Kidney epithelial cell (primary cell): Measurements from ENCODE around the gene ADCYAP1R1. TPM values are rescaled to one million over a fixed set of nuclear protein-coding genes. Genes with fewer than 3 reads are reported as not detected.

Experiments used
- DNase-seq: peaks from one replicate; pipeline ENCODE4 v3.0.0-alpha.2; 2010; ENCODE audit warnings: low read depth
- H3K27me3 ChIP-seq: 2 replicates; pipeline ENCODE4 v1.6.0; 2011; ENCODE audit warnings: low read length; ENCODE audit not compliant: control insufficient read depth, insufficient read depth
- H3K36me3 ChIP-seq: 2 replicates; pipeline ENCODE4 v1.5.1; 2011; ENCODE audit warnings: low read length; ENCODE audit not compliant: control insufficient read depth, insufficient read depth
- H3K4me3 ChIP-seq: 2 replicates; pipeline ENCODE4 v1.5.1; 2011; ENCODE audit warnings: low read depth, mild to moderate bottlenecking, control low read depth, low read length
- total RNA-seq: library from RNA; depleted of rRNA; stranded (reverse); fragments of >200 nt; gene quantifications from 2 replicates; pipeline ENCODE4 v1.2.3, GENCODE V29; 2015
- TF ChIP-seq, protein P1 (sequence below): IDR thresholded peaks from 2 replicates; pipeline ENCODE4 v1.5.1; 2011; ENCODE audit warnings: mild to moderate bottlenecking, moderate library complexity, low read length, control low read depth, inconsistent platforms; ENCODE audit not compliant: insufficient read depth, poor library complexity, severe bottlenecking

The ADCYAP1R1 gene
- total RNA-seq, 1 donor from 2014 or later = not detected

GRCh38 chr7:31065021-31065593 is 13.0 kb downstream of the ADCYAP1R1 start:
- no peak for DNase-seq
- TF ChIP-seq, protein P1, sequence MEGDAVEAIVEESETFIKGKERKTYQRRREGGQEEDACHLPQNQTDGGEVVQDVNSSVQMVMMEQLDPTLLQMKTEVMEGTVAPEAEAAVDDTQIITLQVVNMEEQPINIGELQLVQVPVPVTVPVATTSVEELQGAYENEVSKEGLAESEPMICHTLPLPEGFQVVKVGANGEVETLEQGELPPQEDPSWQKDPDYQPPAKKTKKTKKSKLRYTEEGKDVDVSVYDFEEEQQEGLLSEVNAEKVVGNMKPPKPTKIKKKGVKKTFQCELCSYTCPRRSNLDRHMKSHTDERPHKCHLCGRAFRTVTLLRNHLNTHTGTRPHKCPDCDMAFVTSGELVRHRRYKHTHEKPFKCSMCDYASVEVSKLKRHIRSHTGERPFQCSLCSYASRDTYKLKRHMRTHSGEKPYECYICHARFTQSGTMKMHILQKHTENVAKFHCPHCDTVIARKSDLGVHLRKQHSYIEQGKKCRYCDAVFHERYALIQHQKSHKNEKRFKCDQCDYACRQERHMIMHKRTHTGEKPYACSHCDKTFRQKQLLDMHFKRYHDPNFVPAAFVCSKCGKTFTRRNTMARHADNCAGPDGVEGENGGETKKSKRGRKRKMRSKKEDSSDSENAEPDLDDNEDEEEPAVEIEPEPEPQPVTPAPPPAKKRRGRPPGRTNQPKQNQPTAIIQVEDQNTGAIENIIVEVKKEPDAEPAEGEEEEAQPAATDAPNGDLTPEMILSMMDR = no peak
- Histone ChIP-seq H3K4me3 (no peak overlapping the region), H3K27me3 (no peaks in the 10 kb centered on the region), H3K36me3 (no peaks in the 10 kb centered on the region)

- Histone ChIP-seq H3K27me3 (no peaks in the 10 kb centered on the region), H3K36me3 (no peaks in the 10 kb centered on the region), H3K4me3 (no peak overlapping the region)
- DNase-seq = no peak
- TF ChIP-seq, protein P1 = no peak
These were observed 13.7 kb downstream of the ADCYAP1R1 start for GRCh38 chr7:31065840-31066239.

DNA sequence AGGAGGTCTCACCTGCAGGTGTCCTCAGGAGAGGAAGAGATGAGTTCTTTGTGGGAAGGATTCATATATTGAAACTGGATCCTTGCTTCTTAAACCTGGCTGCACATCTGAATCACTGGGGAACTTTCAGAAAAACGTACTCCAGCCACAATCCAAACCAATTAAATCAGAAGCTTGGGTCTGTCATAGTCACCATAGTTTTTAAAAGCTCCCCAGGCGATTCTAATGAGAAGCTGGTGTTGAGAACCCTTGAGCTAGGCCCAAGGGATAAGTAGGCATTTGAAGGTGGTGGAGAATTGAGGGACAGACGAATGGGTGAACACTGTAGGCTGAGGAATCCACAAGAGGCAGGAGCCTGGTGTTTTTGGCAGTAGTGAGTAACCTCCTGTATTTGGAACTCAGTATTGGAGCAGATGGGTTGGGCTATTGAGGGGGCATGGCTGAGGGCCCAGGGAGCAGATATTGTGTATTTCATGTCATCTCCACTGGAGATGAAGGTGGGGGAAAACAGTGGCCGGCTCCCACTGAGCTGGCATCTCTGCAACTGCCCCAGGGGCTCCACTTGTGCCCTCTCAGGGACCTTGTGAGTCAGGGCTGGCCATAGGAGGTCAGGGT is 14.5 kb downstream of the ADCYAP1R1 start:
- DNase-seq = no peak
- TF ChIP-seq, protein P1 = no peak
- no peaks in the 10 kb centered on the region for H3K27me3 ChIP-seq
- H3K4me3 ChIP-seq = no peak overlapping the region
- no peaks in the 10 kb centered on the region for H3K36me3 ChIP-seq

GRCh38 chr7:31067491-31067890 is 15.4 kb downstream of the ADCYAP1R1 start:
- DNase-seq = no peak
- Histone ChIP-seq H3K27me3 (no peaks in the 10 kb centered on the region), H3K4me3 (no peak overlapping the region), H3K36me3 (no peaks in the 10 kb centered on the region)
- TF ChIP-seq, protein P1 = no peak

DNA sequence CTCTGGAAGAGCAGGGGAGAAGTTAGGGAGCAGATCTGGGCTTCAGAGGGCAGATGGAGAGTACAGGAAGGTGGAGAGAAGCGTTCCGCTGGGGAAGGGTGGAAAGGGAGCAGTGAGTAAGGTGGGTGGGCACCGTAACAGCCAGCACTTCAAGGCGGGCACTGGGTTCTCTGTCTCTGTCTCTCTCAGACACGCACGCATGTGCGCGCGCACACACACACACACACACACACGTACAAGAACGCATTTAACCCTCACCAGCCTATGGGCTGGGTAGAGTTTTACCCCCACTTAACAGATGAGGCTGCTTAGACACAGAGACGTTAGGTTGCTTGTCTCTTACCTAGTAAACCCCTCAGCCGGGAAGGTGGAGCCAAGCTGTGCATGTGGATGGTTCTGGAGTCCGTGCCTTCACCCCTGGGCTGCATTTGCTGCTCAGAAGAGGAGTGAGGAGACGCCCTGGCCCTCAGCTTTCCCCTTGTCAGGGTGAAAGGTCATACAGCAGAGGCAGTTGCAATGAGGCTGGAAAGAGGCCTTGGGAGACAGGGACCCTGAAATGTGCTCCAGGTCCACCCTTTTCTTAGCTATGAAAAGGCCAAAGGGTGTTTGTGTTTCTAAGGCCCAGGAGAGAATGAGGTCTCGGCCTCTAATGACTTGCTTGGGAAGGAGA is 16.0 kb downstream of the ADCYAP1R1 start:
- DNase-seq = no peak
- Histone ChIP-seq H3K27me3 (no peaks in the 10 kb centered on the region), H3K36me3 (no peaks in the 10 kb centered on the region), H3K4me3 (no peak overlapping the region)
- TF ChIP-seq, protein P1 = no peak
